Neural progenitor cell (in vitro differentiated cells): ENCODE measurements around the gene DLGAP3.

Experiments used
- CTCF ChIP-seq: fragments of 200-600 bp; sonication (generic); IDR thresholded peaks from 2 replicates; pipeline ENCODE4 v1.5.1; 2017; ENCODE audit warnings: antibody characterized with exemption, mild to moderate bottlenecking
- EZH2 ChIP-seq: fragments of 200-600 bp; sonication (generic); IDR thresholded peaks from 2 replicates; pipeline ENCODE4 v1.6.1; 2017; ENCODE audit warnings: antibody characterized with exemption, mild to moderate bottlenecking, moderate library complexity

GRCh38 chr1:34865981-34866761 is 63.3 kb downstream of the DLGAP3 start:
- TF ChIP-seq CTCF (peak; percentile 95), EZH2 (peak; percentile 72)
